RWPE1 (cell line): Measurements from ENCODE around the gene SCD.
A peak's percentile ranks its signal among the peaks of the same experiment; 100 is the strongest.

Experiments
- CTCF ChIA-PET: fragments of 350-600 bp; sonication (Branson Sonifier 250); formaldehyde crosslinking; extraction: SDS; loops from one replicate; lab custom pipeline; 2021; lab: Yijun Ruan, JAX
- POLR2A ChIA-PET: fragments of 400-600 bp; formaldehyde crosslinking; extraction: SDS; loops from one replicate; lab custom pipeline; 2020; ENCODE audit warnings: antibody characterized with exemption; ENCODE audit not compliant: low non-redundant PET; lab: Yijun Ruan, JAX
- DNase-seq: peaks from one replicate; pipeline ENCODE4 v3.0.0; 2012; ENCODE audit warnings: low spot score
- H3K27ac ChIP-seq: fragments of 450-650 bp; 2 replicates; pipeline ENCODE4 v1.5.1; 2017
- CTCF ChIP-seq: fragments of 450-650 bp; conservative IDR thresholded peaks from 2 replicates; pipeline ENCODE4 v1.5.1; 2017; ENCODE audit warnings: low read depth, mild to moderate bottlenecking

The SCD gene

DNA sequence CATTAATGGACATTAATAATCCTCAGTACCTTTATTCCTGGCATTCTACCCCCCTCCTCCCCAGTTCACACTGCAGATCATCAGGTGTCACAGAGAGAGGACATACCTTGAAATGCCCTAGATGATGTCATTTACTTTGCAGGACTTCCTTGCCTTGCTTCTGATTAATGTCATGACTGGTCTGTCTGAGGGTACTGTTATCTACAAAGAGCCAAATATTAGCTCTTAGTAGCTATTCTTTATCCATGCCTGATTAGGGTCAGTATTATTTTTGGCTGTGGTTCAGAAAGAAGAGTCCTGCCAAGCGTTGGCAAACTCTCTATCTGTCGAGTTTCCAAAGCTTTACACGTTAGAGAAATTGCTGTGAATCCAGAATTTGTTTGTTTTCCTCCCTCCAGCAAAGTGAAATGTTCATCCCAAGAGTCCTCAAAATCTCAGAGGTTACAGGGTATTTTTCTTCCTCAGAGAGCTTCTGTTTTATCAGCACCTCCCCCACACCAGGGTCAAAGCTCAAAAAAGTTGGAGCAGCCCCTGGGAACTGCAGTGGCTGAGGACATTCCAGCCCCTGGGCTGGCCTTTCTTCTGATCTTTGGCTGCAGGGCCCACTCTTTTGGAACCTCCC lies 12.6 kb downstream of the SCD start:
- no peak for TF ChIP-seq CTCF
- H3K27ac ChIP-seq = peak overlapping the region; percentile 77
- CTCF ChIA-PET = interaction anchor here (0.6 to 1.0 kb wide), 2 partner anchors 21 to 384 kb away, joined by 3 read pairs; no protein-coding TSS in a partner anchor
- no peak for DNase-seq
- POLR2A ChIA-PET = interaction anchor here (0.8 to 1.2 kb wide), 2 partner anchors 11 to 12 kb away, joined by 4 to 5 read pairs; no protein-coding TSS in a partner anchor

DNA sequence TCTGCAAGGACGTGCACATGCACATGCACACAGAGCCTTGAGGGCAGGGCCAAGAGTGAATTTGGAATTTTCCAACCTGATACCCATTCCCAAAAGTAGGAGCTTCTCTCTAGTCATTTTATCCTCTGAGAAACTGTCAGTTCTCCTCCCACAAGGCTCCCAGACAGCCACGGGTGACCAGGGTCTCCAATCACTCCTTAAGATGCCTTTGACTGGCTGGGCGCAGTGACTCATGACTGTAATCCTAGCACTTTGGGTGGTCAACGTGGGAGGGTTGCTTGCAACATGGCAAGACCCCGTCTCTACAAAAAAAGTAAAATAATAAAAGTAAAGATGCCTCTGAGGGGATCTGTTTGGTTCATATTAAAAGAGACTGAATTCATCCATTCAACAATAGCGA lies 13.2 kb downstream of the SCD start:
- TF ChIP-seq CTCF = no peak
- DNase-seq = no peak
- ChIA-PET POLR2A (interaction anchor here (0.8 to 1.2 kb wide), 2 partner anchors 11 to 12 kb away, joined by 4 to 5 read pairs; no protein-coding TSS in a partner anchor), CTCF (interaction anchor here (1.0 kb wide), 1 partner anchor 384 kb away, joined by 3 read pairs; no protein-coding TSS in a partner anchor)
- peak overlapping the region; percentile 77 for H3K27ac ChIP-seq

DNA sequence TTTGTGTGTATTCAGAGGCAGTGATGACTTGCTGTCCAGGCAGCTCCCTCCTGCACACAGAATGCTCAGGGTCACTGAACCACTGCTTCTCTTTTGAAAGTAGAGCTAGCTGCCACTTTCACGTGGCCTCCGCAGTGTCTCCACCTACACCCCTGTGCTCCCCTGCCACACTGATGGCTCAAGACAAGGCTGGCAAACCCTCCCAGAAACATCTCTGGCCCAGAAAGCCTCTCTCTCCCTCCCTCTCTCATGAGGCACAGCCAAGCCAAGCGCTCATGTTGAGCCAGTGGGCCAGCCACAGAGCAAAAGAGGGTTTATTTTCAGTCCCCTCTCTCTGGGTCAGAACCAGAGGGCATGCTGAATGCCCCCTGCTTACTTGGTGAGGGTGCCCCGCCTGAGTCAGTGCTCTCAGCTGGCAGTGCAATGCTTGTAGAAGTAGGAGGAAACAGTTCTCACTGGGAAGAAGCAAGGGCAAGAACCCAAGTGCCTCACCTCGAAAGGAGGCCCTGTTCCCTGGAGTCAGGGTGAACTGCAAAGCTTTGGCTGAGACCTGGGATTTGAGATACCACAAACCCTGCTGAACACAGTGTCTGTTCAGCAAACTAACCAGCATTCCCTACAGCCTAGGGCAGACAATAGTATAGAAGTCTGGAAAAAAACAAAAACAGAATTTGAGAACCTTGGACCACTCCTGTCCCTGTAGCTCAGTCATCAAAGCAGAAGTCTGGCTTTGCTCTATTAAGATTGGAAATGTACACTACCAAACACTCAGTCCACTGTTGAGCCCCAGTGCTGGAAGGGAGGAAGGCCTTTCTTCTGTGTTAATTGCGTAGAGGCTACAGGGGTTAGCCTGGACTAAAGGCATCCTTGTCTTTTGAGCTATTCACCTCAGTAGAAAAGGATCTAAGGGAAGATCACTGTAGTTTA lies 15.8 kb downstream of the SCD start:
- H3K27ac ChIP-seq = peak overlapping the region; percentile 87
- TF ChIP-seq CTCF = no peak
- no peak for DNase-seq
- CTCF ChIA-PET = interaction anchor here (1.0 kb wide), 1 partner anchor 71 kb away, joined by 3 read pairs; no protein-coding TSS in a partner anchor
- POLR2A ChIA-PET = interaction anchor here (0.6 to 0.7 kb wide), 2 partner anchors 11 to 98 kb away, joined by 3 to 4 read pairs; no protein-coding TSS in a partner anchor

- CTCF ChIA-PET = interaction anchor here (1.0 to 1.6 kb wide), 3 partner anchors 15 to 70 kb away, joined by 3 to 5 read pairs (median 3); no protein-coding TSS in a partner anchor
- no peak for DNase-seq
- no peak overlapping the region for H3K27ac ChIP-seq
- no peak for TF ChIP-seq CTCF
- POLR2A ChIA-PET = interaction anchor here (1.0 to 1.7 kb wide), 3 partner anchors 10 to 17 kb away, joined by 5 to 7 read pairs (median 5); partner anchors contain the start of gene SCD
Observed at GRCh38 chr10:100364175-100364574, 17.1 kb downstream of the SCD start.

GRCh38 chr10:100364735-100365391 lies 17.8 kb downstream of the SCD start:
- peak; percentile 94 for DNase-seq
- peak overlapping the region; percentile 91 for H3K27ac ChIP-seq
- CTCF ChIA-PET = interaction anchor here (0.5 to 1.6 kb wide), 4 partner anchors 16 to 68 kb away, joined by 3 to 5 read pairs (median 4); no protein-coding TSS in a partner anchor
- TF ChIP-seq CTCF = no peak
- POLR2A ChIA-PET = interaction anchor here (1.0 to 1.7 kb wide), 3 partner anchors 9 to 18 kb away, joined by 5 to 7 read pairs (median 5); partner anchors contain the start of gene SCD
